Measurements from ENCODE around the gene PLCL1.

The PLCL1 gene
- total RNA-seq, result 125 reads per million, percentile 86 among the genes with 10 or more reads in this experiment

GRCh38 chr2:197804049-197804757 lies at the start of gene PLCL1:
Gene PLCL1, plus strand, starts transcription at chr2:197804593.
- peak; percentile 87 for DNase-seq

GRCh38 chr2:197759013-197759412 lies 45.4 kb upstream of the PLCL1 start:
- DNase-seq, result no peak

GRCh38 chr2:197759625-197760292 lies 44.6 kb upstream of the PLCL1 start:
- DNase-seq, result no peak

GRCh38 chr2:197760293-197760657 lies 44.1 kb upstream of the PLCL1 start:
- DNase-seq, result no peak

- DNase-seq, result no peak
Measured at GRCh38 chr2:197777823-197778407, 26.5 kb upstream of the PLCL1 start.

- no peak for DNase-seq
Measured at GRCh38 chr2:197779261-197779660, 25.1 kb upstream of the PLCL1 start.

GRCh38 chr2:197782126-197782525 lies 22.3 kb upstream of the PLCL1 start:
- no peak for DNase-seq

GRCh38 chr2:197784956-197785941 lies 19.1 kb upstream of the PLCL1 start, which contains the start of gene BOLL:
Gene BOLL, minus strand, starts transcription at chr2:197785319. Its CDS starts 3,469 bp downstream, at chr2:197781850.
- no peak for DNase-seq

- DNase-seq, result peak; percentile 30
Measured at GRCh38 chr2:197786010-197786877, 18.1 kb upstream of the PLCL1 start.

- DNase-seq, result no peak
Measured at GRCh38 chr2:197793456-197793855, 10.9 kb upstream of the PLCL1 start.

GRCh38 chr2:197795277-197795676 lies 9.1 kb upstream of the PLCL1 start:
- DNase-seq, result no peak

GRCh38 chr2:197798187-197798586 lies 6.2 kb upstream of the PLCL1 start:
- no peak for DNase-seq

GRCh38 chr2:197799068-197799467 lies 5.3 kb upstream of the PLCL1 start:
- DNase-seq, result no peak

- no peak for DNase-seq
Measured at GRCh38 chr2:197800091-197800490, 4.3 kb upstream of the PLCL1 start.

- DNase-seq, result no peak
Measured at GRCh38 chr2:197801033-197801432, 3.4 kb upstream of the PLCL1 start.

- peak; percentile 35 for DNase-seq
Measured at GRCh38 chr2:197803033-197803444, 1.4 kb upstream of the PLCL1 start.

- peak; percentile 24 for DNase-seq
Measured at GRCh38 chr2:197804758-197805714, 643 bp downstream of the PLCL1 start.

GRCh38 chr2:197805715-197806633 lies 1.6 kb downstream of the PLCL1 start:
- DNase-seq, result no peak

- no peak for DNase-seq
Measured at GRCh38 chr2:197809064-197809463, 4.7 kb downstream of the PLCL1 start.
